Neural progenitor cell (in vitro differentiated cells): ENCODE data around the gene MYEOV.

ENCODE experiments used
- EZH2 ChIP-seq: fragments of 200-600 bp; sonication (generic); IDR thresholded peaks from 2 replicates; pipeline ENCODE4 v1.6.1; 2017; ENCODE audit warnings: antibody characterized with exemption, mild to moderate bottlenecking, moderate library complexity
- EZH2phosphoT487 ChIP-seq: fragments of 200-600 bp; sonication (generic); IDR thresholded peaks from 2 replicates; pipeline ENCODE4 v1.6.1; 2017; ENCODE audit warnings: antibody characterized with exemption
- TF ChIP-seq, protein P1 (sequence below): fragments of 200-600 bp; sonication (generic); IDR thresholded peaks from 2 replicates; pipeline ENCODE4 v1.5.1; 2017; ENCODE audit warnings: antibody characterized with exemption, mild to moderate bottlenecking

DNA sequence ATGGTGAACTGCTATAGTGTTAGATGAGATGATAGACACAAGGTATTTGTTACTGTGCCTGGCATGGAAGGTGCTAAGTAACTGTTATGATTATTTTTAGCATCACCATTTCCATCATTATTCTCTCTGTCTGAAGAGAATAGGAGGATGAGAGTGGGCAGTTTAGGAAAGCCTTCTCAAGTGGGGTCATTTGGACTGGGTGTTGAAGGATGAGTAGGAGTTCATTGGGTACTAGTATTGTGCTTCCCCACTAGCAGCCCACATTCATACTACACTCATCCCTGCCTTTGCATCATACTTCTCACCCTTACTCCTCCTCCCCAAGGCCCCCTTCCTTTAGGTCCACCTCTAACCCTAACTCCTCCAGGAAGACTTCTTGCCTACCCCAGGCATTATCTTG is 20.6 kb downstream of the MYEOV start:
- TF ChIP-seq, protein P1, sequence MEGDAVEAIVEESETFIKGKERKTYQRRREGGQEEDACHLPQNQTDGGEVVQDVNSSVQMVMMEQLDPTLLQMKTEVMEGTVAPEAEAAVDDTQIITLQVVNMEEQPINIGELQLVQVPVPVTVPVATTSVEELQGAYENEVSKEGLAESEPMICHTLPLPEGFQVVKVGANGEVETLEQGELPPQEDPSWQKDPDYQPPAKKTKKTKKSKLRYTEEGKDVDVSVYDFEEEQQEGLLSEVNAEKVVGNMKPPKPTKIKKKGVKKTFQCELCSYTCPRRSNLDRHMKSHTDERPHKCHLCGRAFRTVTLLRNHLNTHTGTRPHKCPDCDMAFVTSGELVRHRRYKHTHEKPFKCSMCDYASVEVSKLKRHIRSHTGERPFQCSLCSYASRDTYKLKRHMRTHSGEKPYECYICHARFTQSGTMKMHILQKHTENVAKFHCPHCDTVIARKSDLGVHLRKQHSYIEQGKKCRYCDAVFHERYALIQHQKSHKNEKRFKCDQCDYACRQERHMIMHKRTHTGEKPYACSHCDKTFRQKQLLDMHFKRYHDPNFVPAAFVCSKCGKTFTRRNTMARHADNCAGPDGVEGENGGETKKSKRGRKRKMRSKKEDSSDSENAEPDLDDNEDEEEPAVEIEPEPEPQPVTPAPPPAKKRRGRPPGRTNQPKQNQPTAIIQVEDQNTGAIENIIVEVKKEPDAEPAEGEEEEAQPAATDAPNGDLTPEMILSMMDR = no peak
- TF ChIP-seq EZH2phosphoT487 (no peak), EZH2 (no peak)
